Effector memory CD8-positive, alpha-beta T cell (primary cell): ENCODE data around the gene THOC7.

Experiments
- ATAC-seq: fragments of 150-1000 bp; cut with Tn5 transposase; replicated peaks from 2 replicates; pipeline ENCODE4 v1.10.0; 2021; ENCODE audit warnings: mild to moderate bottlenecking, moderate library complexity
- DNase-seq, 3 experiments: peaks; one replicate each; pipeline ENCODE4 v3.0.0; 2021
- H3K27ac Mint-ChIP-seq, 2 donors: one replicate each; pipeline ENCODE4 v1.8.0; 2022; ENCODE audit warnings: mild to moderate bottlenecking in 2 of 2, mixed read lengths in 2 of 2, moderate library complexity in 2 of 2
- H3K27me3 Mint-ChIP-seq, 2 donors: one replicate each; pipeline ENCODE4 v1.8.0; 2022; ENCODE audit warnings: mixed read lengths in 2 of 2
- H3K36me3 Mint-ChIP-seq: one replicate; pipeline ENCODE4 v1.8.0; 2022; ENCODE audit warnings: mild to moderate bottlenecking, moderate library complexity, mixed read lengths; ENCODE audit not compliant: insufficient read depth
- H3K4me1 Mint-ChIP-seq, 2 donors: one replicate each; pipeline ENCODE4 v1.8.0; 2022; ENCODE audit warnings: low read depth in 2 of 2, mixed read lengths in 2 of 2
- H3K4me3 Mint-ChIP-seq, 2 donors: one replicate each; pipeline ENCODE4 v1.8.0; 2022; ENCODE audit warnings: mild to moderate bottlenecking in 2 of 2, mixed read lengths in 2 of 2, moderate library complexity in 2 of 2
- H3K9me3 Mint-ChIP-seq, 2 donors: one replicate each; pipeline ENCODE4 v1.8.0; 2022; ENCODE audit warnings: mixed read lengths in 2 of 2

THOC7 gene

DNA sequence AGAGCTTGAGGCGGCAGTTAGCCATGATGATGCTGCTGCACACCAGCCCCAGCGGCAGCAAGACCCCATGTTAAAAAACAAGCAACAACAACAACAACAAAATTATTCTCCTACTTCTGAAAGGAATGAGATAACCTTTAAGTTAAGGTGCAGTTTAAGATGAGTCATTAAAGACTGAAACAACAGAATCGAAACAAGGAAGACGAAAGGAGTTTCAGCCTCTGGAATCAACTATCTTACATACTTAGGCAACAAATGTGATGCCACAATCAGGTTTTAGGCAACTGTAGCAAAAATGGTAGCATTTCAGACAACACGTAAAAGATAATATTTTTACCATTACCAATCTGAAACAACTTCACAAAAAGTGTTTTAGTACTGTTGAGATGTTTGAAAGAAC is 36.4 kb upstream of the THOC7 start:
- ATAC-seq: no peak
- DNase-seq: no peak
- peaks cover 24% of the 10 kb centered on the region for H3K36me3 Mint-ChIP-seq
- H3K27ac Mint-ChIP-seq: peak overlapping the region; percentile 6 to 16
- no peak overlapping the region for H3K4me3 Mint-ChIP-seq
- H3K4me1 Mint-ChIP-seq: peaks cover 12 to 26% of the 10 kb centered on the region in 2 donors
- H3K9me3 Mint-ChIP-seq: no peaks in the 10 kb centered on the region
- H3K27me3 Mint-ChIP-seq: no peaks in the 10 kb centered on the region

- H3K27ac Mint-ChIP-seq: peak overlapping the region in 1 of 2 donors; percentile 80
- DNase-seq (no peak), ATAC-seq (no peak)
- no peak overlapping the region for H3K4me3 Mint-ChIP-seq
- peaks cover 20% of the 10 kb centered on the region for H3K36me3 Mint-ChIP-seq
- no peaks in the 10 kb centered on the region for H3K27me3 Mint-ChIP-seq
- no peaks in the 10 kb centered on the region for H3K9me3 Mint-ChIP-seq
- H3K4me1 Mint-ChIP-seq: peaks cover 30 to 46% of the 10 kb centered on the region in 2 donors
These were observed 32.9 kb upstream of the THOC7 start for GRCh38 chr3:63896332-63897030.

- Mint-ChIP-seq H3K36me3 (peaks cover 20% of the 10 kb centered on the region), H3K9me3 (no peaks in the 10 kb centered on the region), H3K4me1 (peaks cover 30 to 45% of the 10 kb centered on the region in 2 donors), H3K27ac (peak overlapping the region; percentile 4 to 77), H3K4me3 (no peak overlapping the region), H3K27me3 (no peaks in the 10 kb centered on the region)
- no peak for ATAC-seq
- no peak for DNase-seq
These were observed 32.0 kb upstream of the THOC7 start for GRCh38 chr3:63895422-63896189.

DNA sequence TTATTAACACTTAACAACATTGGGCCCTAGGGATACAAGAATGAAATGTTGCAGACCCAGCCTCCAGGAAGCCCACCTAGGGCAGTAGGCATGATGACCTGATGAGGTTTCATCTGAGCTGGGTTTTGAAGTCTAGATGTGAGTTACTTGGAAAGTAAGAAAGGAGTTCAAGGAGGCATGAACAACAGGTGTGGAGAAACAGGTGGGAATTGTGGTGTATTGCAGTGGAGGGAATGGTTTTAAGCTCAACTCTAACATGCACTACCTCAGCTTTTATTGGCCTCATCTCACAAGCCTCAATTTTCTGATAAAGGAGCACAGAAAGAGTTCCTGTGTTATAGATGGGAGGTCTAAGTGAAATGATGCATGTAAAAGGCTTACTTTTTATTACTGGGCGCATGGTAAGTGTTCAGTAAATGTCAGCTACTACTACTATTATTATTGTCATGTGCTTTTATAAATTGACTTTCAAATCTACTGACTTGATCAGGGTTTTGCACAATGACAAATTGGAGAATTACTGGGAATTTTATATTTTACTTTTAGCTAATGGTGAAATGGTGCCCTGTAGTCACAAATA is 29.3 kb upstream of the THOC7 start:
- Mint-ChIP-seq H3K27ac (peak overlapping the region in 1 of 2 donors; percentile 22), H3K9me3 (no peaks in the 10 kb centered on the region), H3K36me3 (peaks cover 3% of the 10 kb centered on the region), H3K4me3 (no peak overlapping the region), H3K4me1 (peaks cover 26 to 41% of the 10 kb centered on the region in 2 donors), H3K27me3 (no peaks in the 10 kb centered on the region)
- DNase-seq (no peak), ATAC-seq (no peak)

GRCh38 chr3:63891518-63891917 is 27.9 kb upstream of the THOC7 start:
- H3K4me1 Mint-ChIP-seq: peaks cover 28 to 36% of the 10 kb centered on the region in 2 donors
- H3K27me3 Mint-ChIP-seq: no peaks in the 10 kb centered on the region
- no peaks in the 10 kb centered on the region for H3K9me3 Mint-ChIP-seq
- H3K27ac Mint-ChIP-seq: no peak overlapping the region
- no peak overlapping the region for H3K4me3 Mint-ChIP-seq
- DNase-seq (no peak), ATAC-seq (no peak)
- H3K36me3 Mint-ChIP-seq: peaks cover 3% of the 10 kb centered on the region

DNA sequence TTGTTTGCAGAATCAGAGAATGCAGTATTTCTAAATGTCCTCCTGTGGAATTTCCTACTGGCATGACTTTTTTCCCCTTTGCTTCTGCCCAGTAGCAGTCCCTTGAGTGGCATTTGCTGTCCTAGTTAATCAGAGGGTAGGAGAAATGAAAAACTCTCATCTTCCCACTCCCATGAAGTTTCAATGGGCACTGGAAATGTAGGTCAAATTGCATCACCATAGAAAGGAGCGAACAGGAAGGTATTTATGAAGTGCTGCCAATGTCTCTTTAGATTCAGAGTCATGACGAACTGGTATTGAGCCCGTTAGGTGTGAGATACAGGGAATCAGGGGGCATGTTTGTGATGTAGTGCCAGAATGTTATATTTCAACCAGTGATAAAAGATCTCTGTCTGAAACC is 23.3 kb upstream of the THOC7 start:
- DNase-seq: no peak
- Mint-ChIP-seq H3K4me1 (peaks cover 20 to 27% of the 10 kb centered on the region in 2 donors), H3K9me3 (no peaks in the 10 kb centered on the region), H3K36me3 (peaks cover 3% of the 10 kb centered on the region), H3K27me3 (no peaks in the 10 kb centered on the region), H3K4me3 (no peak overlapping the region), H3K27ac (peak overlapping the region in 1 of 2 donors; percentile 13)
- ATAC-seq: peak; percentile 53

DNA sequence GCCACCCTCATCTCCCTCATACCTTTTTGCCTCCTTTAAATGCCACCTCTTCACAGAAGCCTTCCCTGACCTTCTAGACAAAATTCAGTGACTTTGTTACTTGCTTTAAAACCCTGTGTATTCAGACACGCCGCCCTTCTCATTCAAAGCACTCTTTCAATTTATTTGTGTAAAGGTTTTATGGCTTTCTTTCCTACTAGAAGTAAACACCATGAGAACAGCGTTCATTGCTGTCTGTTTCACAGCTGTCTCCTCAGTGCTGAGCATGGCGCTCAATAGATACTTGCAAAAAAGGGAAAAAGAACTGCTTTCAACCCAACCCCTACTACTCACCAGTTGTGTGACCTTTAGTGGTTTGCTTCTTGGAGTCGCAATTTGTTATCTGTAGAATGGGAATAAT is 17.0 kb upstream of the THOC7 start:
- Mint-ChIP-seq H3K4me1 (peaks cover 35 to 66% of the 10 kb centered on the region in 2 donors), H3K36me3 (peaks cover 9% of the 10 kb centered on the region), H3K27ac (no peak overlapping the region)

DNA sequence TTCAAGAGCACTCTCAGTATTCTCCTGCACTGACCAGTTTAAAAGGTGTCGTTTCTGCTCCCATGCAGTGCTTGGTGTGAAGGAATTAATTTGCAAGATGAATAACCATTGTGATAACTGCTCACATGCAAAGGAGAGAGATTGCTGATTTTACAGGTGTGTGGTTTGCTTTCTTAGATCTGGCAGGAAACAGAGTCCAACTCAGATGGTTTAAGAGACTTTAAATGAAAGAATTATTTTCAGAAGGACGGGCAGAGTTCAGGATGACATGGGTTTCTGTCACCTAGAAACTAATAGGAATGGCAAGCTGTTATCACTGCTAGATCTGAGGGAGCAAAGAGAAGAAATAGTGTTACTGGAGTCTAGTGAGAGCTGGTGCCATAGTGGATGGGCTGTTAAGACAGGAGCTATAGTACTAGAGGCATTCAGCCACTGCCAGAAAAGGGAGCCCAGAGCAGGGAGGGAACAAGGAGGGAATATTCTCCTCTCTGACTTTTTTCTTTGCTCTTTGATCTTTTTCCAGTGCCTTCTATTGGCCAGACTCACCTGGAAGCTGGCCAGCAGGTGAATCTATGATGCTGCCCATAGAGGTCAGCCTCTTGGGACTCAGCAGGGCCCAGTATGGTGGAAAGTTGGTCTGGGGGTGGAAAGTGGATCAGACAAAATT is 14.9 kb upstream of the THOC7 start:
- Mint-ChIP-seq H3K4me3 (no peak overlapping the region), H3K27me3 (no peaks in the 10 kb centered on the region), H3K36me3 (peaks cover 9% of the 10 kb centered on the region), H3K4me1 (peaks cover 45 to 73% of the 10 kb centered on the region in 2 donors), H3K27ac (peak overlapping the region; percentile 50 to 58), H3K9me3 (no peaks in the 10 kb centered on the region)
- ATAC-seq (no peak), DNase-seq (no peak)

More for the DNA sequence above, 17.0 kb upstream of the THOC7 start:
- ATAC-seq (no peak), DNase-seq (no peak)
- H3K4me3 Mint-ChIP-seq: no peak overlapping the region
- no peaks in the 10 kb centered on the region for H3K27me3 Mint-ChIP-seq
- no peaks in the 10 kb centered on the region for H3K9me3 Mint-ChIP-seq

- DNase-seq (no peak), ATAC-seq (no peak)
- no peaks in the 10 kb centered on the region for H3K27me3 Mint-ChIP-seq
- peaks cover 45 to 70% of the 10 kb centered on the region in 2 donors for H3K4me1 Mint-ChIP-seq
- H3K27ac Mint-ChIP-seq: peak overlapping the region; percentile 50 to 58
- no peaks in the 10 kb centered on the region for H3K9me3 Mint-ChIP-seq
- H3K4me3 Mint-ChIP-seq: no peak overlapping the region
- peaks cover 9% of the 10 kb centered on the region for H3K36me3 Mint-ChIP-seq
These were observed 14.3 kb upstream of the THOC7 start for GRCh38 chr3:63877737-63878393.

- Mint-ChIP-seq H3K9me3 (no peaks in the 10 kb centered on the region), H3K27me3 (no peaks in the 10 kb centered on the region), H3K27ac (peak overlapping the region in 1 of 2 donors; percentile 75), H3K4me1 (peaks cover 45 to 69% of the 10 kb centered on the region in 2 donors), H3K4me3 (no peak overlapping the region), H3K36me3 (peaks cover 3% of the 10 kb centered on the region)
- ATAC-seq (no peak), DNase-seq (no peak)
These were observed 12.7 kb upstream of the THOC7 start for GRCh38 chr3:63876260-63876659.

- no peaks in the 10 kb centered on the region for H3K9me3 Mint-ChIP-seq
- H3K4me1 Mint-ChIP-seq: peaks cover 42 to 68% of the 10 kb centered on the region in 2 donors
- no peak overlapping the region for H3K4me3 Mint-ChIP-seq
- peaks cover 3% of the 10 kb centered on the region for H3K36me3 Mint-ChIP-seq
- no peaks in the 10 kb centered on the region for H3K27me3 Mint-ChIP-seq
- DNase-seq (no peak), ATAC-seq (no peak)
- peak overlapping the region in 1 of 2 donors; percentile 75 for H3K27ac Mint-ChIP-seq
These were observed 11.9 kb upstream of the THOC7 start for GRCh38 chr3:63875510-63875909.

DNA sequence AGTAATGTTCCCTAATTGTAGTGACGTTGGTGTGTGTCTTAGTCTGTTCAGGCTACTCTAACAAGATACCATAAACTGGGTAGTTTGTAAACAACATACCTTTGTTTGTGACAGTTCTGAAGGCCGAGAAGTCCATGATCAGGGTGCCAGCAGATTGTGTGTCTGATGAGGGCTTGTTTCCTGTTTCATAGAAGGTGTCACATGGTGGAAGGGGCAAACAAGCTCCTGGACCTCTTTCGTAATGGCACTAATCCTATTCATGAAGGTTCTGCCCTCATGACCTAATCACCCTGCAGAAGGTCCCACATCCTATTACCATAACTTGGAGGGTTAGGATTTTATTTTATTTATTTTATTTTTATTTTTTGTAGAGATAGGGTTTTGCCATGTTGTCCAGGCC is 11.2 kb upstream of the THOC7 start:
- Mint-ChIP-seq H3K27me3 (no peaks in the 10 kb centered on the region), H3K27ac (peak overlapping the region in 1 of 2 donors; percentile 20), H3K4me1 (peaks cover 40 to 61% of the 10 kb centered on the region in 2 donors), H3K9me3 (no peaks in the 10 kb centered on the region), H3K4me3 (no peak overlapping the region), H3K36me3 (peaks cover 3% of the 10 kb centered on the region)
- ATAC-seq: peak; percentile 26
- DNase-seq: no peak
